HCT116 (cell line): Measurements from ENCODE around the gene ASRGL1. TPM values are rescaled to one million over a fixed set of nuclear protein-coding genes. Genes with fewer than 3 reads are reported as not detected.

Source experiments
- ATAC-seq: fragments of 200-7000 bp; cut with Tn5 transposase; 2 replicates; pipeline ENCODE4 v1.9.1; 2020; ENCODE audit warnings: mild to moderate bottlenecking, moderate library complexity
- BruUV-seq: library from RNA; stranded (reverse); fragments of 400-500 nt; replicated peaks from 2 replicates; lab custom pipeline; 2021; lab: Mats Ljungman, UMichigan
- CTCF ChIA-PET: fragments of 300-600 bp; sonication (Branson Sonifier 250); formaldehyde crosslinking; loops from one replicate; lab custom pipeline; 2021; ENCODE audit warnings: antibody characterized with exemption; lab: Charles Lee
- POLR2A ChIA-PET: fragments of 300-600, 350-600 bp; sonication (Branson Sonifier 250); formaldehyde crosslinking; loops from one replicate; lab custom pipeline; 2021; ENCODE audit warnings: antibody characterized with exemption; lab: Charles Lee
- RAD21 ChIA-PET, 2 experiments: fragments of 300-600 bp; sonication (Branson Sonifier 250); formaldehyde crosslinking; loops; one replicate each; lab custom pipeline; 2023; ENCODE audit warnings: low total read pairs in 2 of 2; ENCODE audit not compliant: uncharacterized antibody in 2 of 2, unreplicated experiment in 2 of 2, low non-redundant PET in 1 of 2; lab: Charles Lee
- DNase-seq: peaks from one replicate; pipeline ENCODE4 v3.0.0-alpha.2; 2010; ENCODE audit warnings: low read depth, low spot score
- H2AFZ ChIP-seq: fragments of 200-600 bp; shearing (Covaris generic), sonication (generic); 2 replicates; pipeline ENCODE4 v1.6.1; 2017; ENCODE audit warnings: low read depth, mixed run types, mixed read lengths, antibody characterized with exemption, low read length; ENCODE audit not compliant: poor library complexity, severe bottlenecking
- H3K27ac ChIP-seq: 2 replicates; pipeline ENCODE4 v1.5.1; 2012; ENCODE audit warnings: low read depth, low read length
- H3K27me3 ChIP-seq: fragments of 200-600 bp; sonication (generic); 2 replicates; pipeline ENCODE4 v1.6.1; 2016; ENCODE audit warnings: mixed run types, low read length, mixed read lengths; ENCODE audit not compliant: insufficient read depth
- H3K36me3 ChIP-seq, 2 experiments: fragments of 200-500 bp in 1 of 2; fragments of 200-600 bp in 1 of 2; sonication (Bioruptor generic) in 1 of 2; sonication (generic) in 1 of 2; 2 replicates each; pipeline versions ENCODE4 v1.5.1 to v1.6.1; 2014 to 2016; ENCODE audit warnings: low read length in 2 of 2, inconsistent platforms in 1 of 2, mixed read lengths in 1 of 2, mixed run types in 1 of 2; ENCODE audit not compliant: insufficient read depth in 2 of 2, control insufficient read depth in 1 of 2
- H3K4me1 ChIP-seq, 2 experiments: fragments of 200-600 bp in 1 of 2; sonication (generic) in 1 of 2; 2 replicates each; pipeline versions ENCODE4 v1.5.1 to v1.6.1; 2012 to 2017; ENCODE audit warnings: low read length in 2 of 2, inconsistent platforms in 1 of 2, mild to moderate bottlenecking in 1 of 2, mixed read lengths in 1 of 2, mixed run types in 1 of 2, moderate library complexity in 1 of 2; ENCODE audit not compliant: insufficient read depth in 2 of 2, control insufficient read depth in 1 of 2
- H3K4me2 ChIP-seq: fragments of 200-600 bp; sonication (generic); 2 replicates; pipeline ENCODE4 v1.6.1; 2017; ENCODE audit warnings: mixed run types, low read length, mixed read lengths
- H3K4me3 ChIP-seq, 2 experiments: fragments of 200-600 bp in 1 of 2; sonication (generic) in 1 of 2; replicated peaks in 1 of 2; 2 replicates each; pipeline ENCODE4 v1.5.1; 2011 to 2016; ENCODE audit warnings: low read length in 2 of 2, control low read depth in 1 of 2, low read depth in 1 of 2, mild to moderate bottlenecking in 1 of 2, mixed read lengths in 1 of 2, mixed run types in 1 of 2
- H3K79me2 ChIP-seq: fragments of 200-600 bp; sonication (generic); 2 replicates; pipeline ENCODE4 v1.6.1; 2017; ENCODE audit warnings: mild to moderate bottlenecking, mixed run types, low read length, moderate library complexity, mixed read lengths; ENCODE audit not compliant: insufficient read depth
- H3K9ac ChIP-seq: fragments of 200-600 bp; sonication (generic); 2 replicates; pipeline ENCODE4 v1.6.1; 2016; ENCODE audit warnings: low read length, mixed read lengths
- H3K9me2 ChIP-seq: fragments of 200-600 bp; sonication (generic), shearing (Covaris generic); 2 replicates; pipeline ENCODE4 v1.6.1; 2017; ENCODE audit warnings: mixed run types, mild to moderate bottlenecking, moderate library complexity; ENCODE audit not compliant: insufficient read depth
- H3K9me3 ChIP-seq, 2 experiments: fragments of 200-500 bp in 1 of 2; fragments of 200-600 bp in 1 of 2; sonication (Bioruptor generic) in 1 of 2; sonication (generic) in 1 of 2; 2 replicates each; pipeline ENCODE4 v1.6.1; 2014 to 2017; ENCODE audit warnings: low read length in 2 of 2, mixed read lengths in 2 of 2, inconsistent platforms in 1 of 2, low read depth in 1 of 2, mild to moderate bottlenecking in 1 of 2, mixed run types in 1 of 2, moderate library complexity in 1 of 2; ENCODE audit not compliant: control insufficient read depth in 1 of 2, insufficient read depth in 1 of 2
- H4K20me1 ChIP-seq: fragments of 200-600 bp; sonication (generic), shearing (Covaris generic); 2 replicates; pipeline ENCODE4 v1.6.1; 2017; ENCODE audit warnings: mixed run types, mild to moderate bottlenecking, moderate library complexity; ENCODE audit not compliant: insufficient read depth
- CEBPB ChIP-seq: IDR thresholded peaks from 2 replicates; pipeline ENCODE4 v1.6.1; 2012; ENCODE audit warnings: low read depth
- EGR1 ChIP-seq: IDR thresholded peaks from 2 replicates; pipeline ENCODE4 v1.6.1; 2012; ENCODE audit warnings: low read depth
- ELF1 ChIP-seq: IDR thresholded peaks from 2 replicates; pipeline ENCODE4 v1.6.1; 2012; ENCODE audit warnings: low read depth, borderline replicate concordance
- POLR2A ChIP-seq: IDR thresholded peaks from 2 replicates; pipeline ENCODE4 v1.7.0; 2011; ENCODE audit warnings: borderline replicate concordance; ENCODE audit not compliant: insufficient read depth, insufficient read length; ENCODE audit errors: extremely low read depth
- RAD21 ChIP-seq: IDR thresholded peaks from 2 replicates; pipeline ENCODE4 v1.6.1; 2012; ENCODE audit warnings: low read depth, mild to moderate bottlenecking
- SIN3A ChIP-seq: IDR thresholded peaks from 2 replicates; pipeline ENCODE4 v1.6.1; 2012; ENCODE audit warnings: low read depth
- SP1 ChIP-seq: IDR thresholded peaks from 2 replicates; pipeline ENCODE4 v1.6.1; 2012; ENCODE audit warnings: low read depth
- SRF ChIP-seq: IDR thresholded peaks from 2 replicates; pipeline ENCODE4 v1.6.1; 2012; ENCODE audit warnings: low read depth
- TCF7L2 ChIP-seq: IDR thresholded peaks from 2 replicates; pipeline ENCODE4 v1.7.0; 2011; ENCODE audit warnings: borderline replicate concordance, inconsistent platforms; ENCODE audit not compliant: insufficient read depth, insufficient read length; ENCODE audit errors: extremely low read depth
- ZFX ChIP-seq: fragments of 450-650 bp; IDR thresholded peaks from 2 replicates; pipeline ENCODE4 v1.6.1; 2017
- ZNF274 ChIP-seq: fragments of 200-500 bp; sonication (Bioruptor generic); IDR thresholded peaks from 2 replicates; pipeline ENCODE4 v1.6.1; 2014; ENCODE audit warnings: mild to moderate bottlenecking, low read depth, low read length, inconsistent platforms
- intact Hi-C: fragments of 100-400 bp; cut with micrococcal nuclease; formaldehyde crosslinking; loops from 2 replicates; pipeline ENCODE4 v1.10.0; 2022
- total RNA-seq: library from RNA; stranded (reverse); gene quantifications from one replicate; pipeline ENCODE4 v1.2.1, GENCODE V29; 2021; ENCODE audit not compliant: unreplicated experiment
- TF ChIP-seq, protein P1 (sequence below): IDR thresholded peaks from 2 replicates; pipeline ENCODE4 v1.6.1; 2012
- TF ChIP-seq, protein P2 (sequence below): IDR thresholded peaks from 2 replicates; pipeline ENCODE4 v1.6.1; 2012; ENCODE audit warnings: low read depth
- TF ChIP-seq, protein P3 (sequence below), 3 experiments: fragments of 200-600 bp in 1 of 3; sonication (generic) in 1 of 3; IDR thresholded peaks in 2 of 3; conservative IDR thresholded peaks in 1 of 3; 2 replicates each; pipeline ENCODE4 v1.5.1; 2012 to 2017; ENCODE audit warnings: low read depth in 2 of 3, low read length in 2 of 3, antibody characterized with exemption in 1 of 3, borderline replicate concordance in 1 of 3, control low read depth in 1 of 3, mild to moderate bottlenecking in 1 of 3, mixed read lengths in 1 of 3, mixed run types in 1 of 3, moderate library complexity in 1 of 3; ENCODE audit not compliant: insufficient read depth in 1 of 3

The ASRGL1 gene
- total RNA-seq, 1 experiment from 2014 or later = 27.6 TPM

DNA sequence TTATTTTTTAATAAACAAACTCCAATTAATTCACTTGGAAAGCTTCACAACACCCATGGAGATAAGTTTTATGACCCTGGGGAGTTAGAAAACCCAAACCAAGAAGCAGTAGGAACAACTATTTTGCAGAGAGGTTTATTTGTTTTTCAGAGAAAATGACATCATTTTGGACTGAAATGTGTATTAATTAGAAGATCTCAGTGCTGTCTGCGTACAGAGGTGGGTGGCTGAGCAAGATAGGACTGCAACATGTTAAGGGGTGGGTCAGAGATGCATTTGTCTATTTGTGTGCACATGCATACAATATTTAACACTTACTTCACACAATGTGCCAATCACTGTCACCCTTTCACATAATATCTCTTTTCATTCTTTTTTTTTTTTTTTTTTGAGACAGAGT is 82.7 kb downstream of the ASRGL1 start:
- TF ChIP-seq ELF1 = no peak
- TF ChIP-seq ZNF274 = no peak
- TF ChIP-seq, protein P1, sequence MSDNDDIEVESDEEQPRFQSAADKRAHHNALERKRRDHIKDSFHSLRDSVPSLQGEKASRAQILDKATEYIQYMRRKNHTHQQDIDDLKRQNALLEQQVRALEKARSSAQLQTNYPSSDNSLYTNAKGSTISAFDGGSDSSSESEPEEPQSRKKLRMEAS = no peak
- no peak for TF ChIP-seq SIN3A
- no peak for TF ChIP-seq EGR1
- no peaks in the 10 kb centered on the region for H3K9me3 ChIP-seq
- no peaks in the 10 kb centered on the region for H3K79me2 ChIP-seq
- H4K20me1 ChIP-seq = no peaks in the 10 kb centered on the region
- H3K4me3 ChIP-seq = no peak overlapping the region
- intact Hi-C loops = no loop called here
- CTCF ChIA-PET = no interaction called here
- H3K9me2 ChIP-seq = no peaks in the 10 kb centered on the region
- no peak for ATAC-seq
- no peak overlapping the region for H3K9ac ChIP-seq
- no peak for DNase-seq
- no peaks in the 10 kb centered on the region for H3K27me3 ChIP-seq
- H3K27ac ChIP-seq = no peak overlapping the region
- no peak overlapping the region for H2AFZ ChIP-seq
- H3K4me1 ChIP-seq = peaks cover 0 to 9% of the 10 kb centered on the region in 2 experiments; a peak in 2 of 4 replicates
- POLR2A ChIA-PET = no interaction called here
- H3K4me2 ChIP-seq = no peak overlapping the region
- no peaks in the 10 kb centered on the region for H3K36me3 ChIP-seq
- BruUV-seq = no TSS peak
- RAD21 ChIA-PET = no interaction called here

DNA sequence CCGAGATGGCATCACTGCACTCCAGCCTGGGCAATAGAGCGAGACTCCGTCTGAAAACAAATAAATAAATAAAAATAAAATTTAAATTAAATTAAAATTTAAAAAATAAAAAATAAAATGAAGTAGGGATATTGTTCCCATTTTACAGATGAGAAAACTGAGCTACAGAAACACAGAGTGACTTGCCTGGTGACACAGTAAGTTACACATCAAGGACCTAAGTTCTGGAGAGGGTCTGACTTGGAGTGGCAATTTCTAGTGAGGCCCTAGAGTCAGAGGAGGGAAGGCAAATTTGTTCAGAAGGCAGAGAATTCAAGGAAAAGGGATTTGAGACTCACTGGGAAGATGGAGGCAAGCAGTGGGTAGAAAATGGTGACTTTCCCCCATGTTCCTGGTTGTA is 83.6 kb downstream of the ASRGL1 start:
- peaks cover 0 to 10% of the 10 kb centered on the region in 2 experiments; a peak in 2 of 4 replicates for H3K4me1 ChIP-seq
- no peak for DNase-seq
- H2AFZ ChIP-seq = no peak overlapping the region
- H3K27me3 ChIP-seq = no peaks in the 10 kb centered on the region
- H3K4me3 ChIP-seq = no peak overlapping the region
- no peak for TF ChIP-seq RAD21
- TF ChIP-seq EGR1 = no peak
- TF ChIP-seq SRF = no peak
- TF ChIP-seq ELF1 = no peak
- no peak for TF ChIP-seq POLR2A
- TF ChIP-seq, protein P2, sequence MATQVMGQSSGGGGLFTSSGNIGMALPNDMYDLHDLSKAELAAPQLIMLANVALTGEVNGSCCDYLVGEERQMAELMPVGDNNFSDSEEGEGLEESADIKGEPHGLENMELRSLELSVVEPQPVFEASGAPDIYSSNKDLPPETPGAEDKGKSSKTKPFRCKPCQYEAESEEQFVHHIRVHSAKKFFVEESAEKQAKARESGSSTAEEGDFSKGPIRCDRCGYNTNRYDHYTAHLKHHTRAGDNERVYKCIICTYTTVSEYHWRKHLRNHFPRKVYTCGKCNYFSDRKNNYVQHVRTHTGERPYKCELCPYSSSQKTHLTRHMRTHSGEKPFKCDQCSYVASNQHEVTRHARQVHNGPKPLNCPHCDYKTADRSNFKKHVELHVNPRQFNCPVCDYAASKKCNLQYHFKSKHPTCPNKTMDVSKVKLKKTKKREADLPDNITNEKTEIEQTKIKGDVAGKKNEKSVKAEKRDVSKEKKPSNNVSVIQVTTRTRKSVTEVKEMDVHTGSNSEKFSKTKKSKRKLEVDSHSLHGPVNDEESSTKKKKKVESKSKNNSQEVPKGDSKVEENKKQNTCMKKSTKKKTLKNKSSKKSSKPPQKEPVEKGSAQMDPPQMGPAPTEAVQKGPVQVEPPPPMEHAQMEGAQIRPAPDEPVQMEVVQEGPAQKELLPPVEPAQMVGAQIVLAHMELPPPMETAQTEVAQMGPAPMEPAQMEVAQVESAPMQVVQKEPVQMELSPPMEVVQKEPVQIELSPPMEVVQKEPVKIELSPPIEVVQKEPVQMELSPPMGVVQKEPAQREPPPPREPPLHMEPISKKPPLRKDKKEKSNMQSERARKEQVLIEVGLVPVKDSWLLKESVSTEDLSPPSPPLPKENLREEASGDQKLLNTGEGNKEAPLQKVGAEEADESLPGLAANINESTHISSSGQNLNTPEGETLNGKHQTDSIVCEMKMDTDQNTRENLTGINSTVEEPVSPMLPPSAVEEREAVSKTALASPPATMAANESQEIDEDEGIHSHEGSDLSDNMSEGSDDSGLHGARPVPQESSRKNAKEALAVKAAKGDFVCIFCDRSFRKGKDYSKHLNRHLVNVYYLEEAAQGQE = no peak
- no peak for TF ChIP-seq ZNF274
- TF ChIP-seq TCF7L2 = no peak
- no peak for TF ChIP-seq CEBPB
- TF ChIP-seq ZFX = no peak
- TF ChIP-seq, protein P3, sequence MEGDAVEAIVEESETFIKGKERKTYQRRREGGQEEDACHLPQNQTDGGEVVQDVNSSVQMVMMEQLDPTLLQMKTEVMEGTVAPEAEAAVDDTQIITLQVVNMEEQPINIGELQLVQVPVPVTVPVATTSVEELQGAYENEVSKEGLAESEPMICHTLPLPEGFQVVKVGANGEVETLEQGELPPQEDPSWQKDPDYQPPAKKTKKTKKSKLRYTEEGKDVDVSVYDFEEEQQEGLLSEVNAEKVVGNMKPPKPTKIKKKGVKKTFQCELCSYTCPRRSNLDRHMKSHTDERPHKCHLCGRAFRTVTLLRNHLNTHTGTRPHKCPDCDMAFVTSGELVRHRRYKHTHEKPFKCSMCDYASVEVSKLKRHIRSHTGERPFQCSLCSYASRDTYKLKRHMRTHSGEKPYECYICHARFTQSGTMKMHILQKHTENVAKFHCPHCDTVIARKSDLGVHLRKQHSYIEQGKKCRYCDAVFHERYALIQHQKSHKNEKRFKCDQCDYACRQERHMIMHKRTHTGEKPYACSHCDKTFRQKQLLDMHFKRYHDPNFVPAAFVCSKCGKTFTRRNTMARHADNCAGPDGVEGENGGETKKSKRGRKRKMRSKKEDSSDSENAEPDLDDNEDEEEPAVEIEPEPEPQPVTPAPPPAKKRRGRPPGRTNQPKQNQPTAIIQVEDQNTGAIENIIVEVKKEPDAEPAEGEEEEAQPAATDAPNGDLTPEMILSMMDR (IDR thresholded peaks at IDR 0.05 in 2 of 3, conservative IDR thresholded peaks at IDR 0.05 in 1 of 3; ENCODE audit: borderline replicate concordance in 1 of 3, insufficient read depth in 1 of 3, low read depth in 2 of 3, low read length in 2 of 3) = no peak
- no peak for TF ChIP-seq SP1
- no peak overlapping the region for H3K9ac ChIP-seq
- no TSS peak for BruUV-seq
- CTCF ChIA-PET = interaction anchor here (2.9 kb wide), 1 partner anchor 122 kb away, joined by 12 read pairs; no protein-coding TSS in a partner anchor
- H3K79me2 ChIP-seq = no peaks in the 10 kb centered on the region
- intact Hi-C loops = no loop called here
- H3K36me3 ChIP-seq = no peaks in the 10 kb centered on the region
- RAD21 ChIA-PET = no interaction called here
- POLR2A ChIA-PET = no interaction called here
- ATAC-seq = no peak
- H3K4me2 ChIP-seq = no peak overlapping the region
- H3K9me3 ChIP-seq = no peaks in the 10 kb centered on the region
- no peak overlapping the region for H3K27ac ChIP-seq
- H4K20me1 ChIP-seq = no peaks in the 10 kb centered on the region
- no peaks in the 10 kb centered on the region for H3K9me2 ChIP-seq
